Cortex of kidney (tissue), 1 donor: ENCODE data around the gene CPEB1.
"Not testable (repeated sequence)": the region's sequence is repeated elsewhere in the genome, so short reads cannot be mapped to it uniquely, and the experiment has no call there.

ENCODE experiments used
- DNase-seq: peaks from one replicate; lab custom pipeline; 2025; lab: John Stamatoyannopoulos, UW

Gene CPEB1

DNA sequence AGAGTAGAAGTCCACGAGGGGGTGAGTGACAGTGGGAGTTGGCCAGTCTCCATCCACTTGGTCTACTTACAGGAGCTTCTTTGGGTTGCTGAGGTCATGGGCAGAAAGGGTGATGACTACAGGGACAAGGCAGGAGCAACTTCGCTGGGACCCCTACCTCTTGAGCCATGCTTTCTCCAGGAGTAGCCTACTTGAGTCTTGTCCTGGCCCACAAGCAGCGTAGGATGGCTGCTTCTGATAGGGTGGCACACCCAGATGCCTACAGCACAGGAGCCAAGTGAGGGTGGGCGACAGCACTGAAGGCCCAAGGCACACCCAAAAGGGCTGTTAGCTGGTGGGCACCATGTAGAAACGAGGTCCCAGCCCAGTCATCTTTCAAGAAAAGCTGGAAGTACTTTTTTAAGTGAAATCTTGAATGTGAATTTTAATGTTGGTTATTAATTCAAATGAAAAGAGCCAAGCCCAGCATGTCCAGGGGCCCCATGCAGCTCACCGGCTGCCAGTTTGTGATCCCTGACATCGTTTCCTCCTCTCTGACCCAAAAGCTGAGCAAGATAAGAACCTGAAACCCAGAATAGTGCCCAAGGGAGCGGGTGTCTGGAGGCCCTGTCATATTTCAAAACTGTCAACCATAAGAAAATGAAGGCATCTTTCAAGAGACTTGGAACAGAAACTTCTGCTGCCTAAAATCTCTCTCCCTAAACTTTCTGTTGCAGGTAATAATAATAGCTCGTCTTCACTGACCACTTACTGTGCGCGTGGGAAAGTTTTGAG, 2.2 kb upstream of the CPEB1 start:
- no peak for DNase-seq

DNA sequence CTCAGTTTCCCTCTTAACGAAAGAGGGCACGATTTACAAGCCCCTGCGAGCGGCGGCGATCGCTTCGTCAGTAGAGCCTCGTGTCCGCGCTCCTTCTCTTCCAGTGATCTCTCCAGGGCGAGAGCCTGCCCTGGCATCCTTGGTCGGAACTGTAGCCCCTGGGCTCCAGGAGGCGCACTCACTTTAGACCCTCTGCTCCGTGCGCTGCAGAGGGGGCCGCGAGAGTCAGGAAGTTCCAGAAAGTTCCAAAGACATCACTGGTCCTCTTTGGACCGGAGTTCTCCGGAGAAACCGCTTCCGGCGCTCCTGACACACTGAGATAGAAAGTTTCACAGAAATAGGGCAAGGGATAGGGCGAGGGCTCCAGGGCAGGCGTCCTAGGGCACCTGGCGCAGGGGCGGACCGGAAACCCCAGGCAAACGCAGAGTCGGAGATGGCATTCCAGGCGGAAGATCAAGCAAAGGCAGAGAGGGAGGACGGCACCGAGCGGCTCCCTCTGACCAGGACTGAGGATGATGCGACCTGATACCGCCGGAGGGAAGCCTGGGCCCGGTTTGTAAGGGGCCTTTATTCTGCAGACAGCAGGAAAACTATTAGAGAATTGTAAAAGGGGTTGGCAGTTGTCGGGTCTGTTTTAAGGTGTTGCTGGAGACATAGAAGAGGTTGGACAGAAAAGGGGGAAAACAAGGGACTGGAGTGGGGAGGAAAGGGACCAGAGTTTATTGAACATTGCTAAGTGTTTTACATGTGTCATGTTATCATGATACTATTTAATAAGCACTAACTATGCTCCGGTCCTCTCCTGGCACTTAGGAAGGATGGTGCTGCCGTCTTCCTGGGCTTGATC, 1.3 kb upstream of the CPEB1 start:
- no peak for DNase-seq

DNA sequence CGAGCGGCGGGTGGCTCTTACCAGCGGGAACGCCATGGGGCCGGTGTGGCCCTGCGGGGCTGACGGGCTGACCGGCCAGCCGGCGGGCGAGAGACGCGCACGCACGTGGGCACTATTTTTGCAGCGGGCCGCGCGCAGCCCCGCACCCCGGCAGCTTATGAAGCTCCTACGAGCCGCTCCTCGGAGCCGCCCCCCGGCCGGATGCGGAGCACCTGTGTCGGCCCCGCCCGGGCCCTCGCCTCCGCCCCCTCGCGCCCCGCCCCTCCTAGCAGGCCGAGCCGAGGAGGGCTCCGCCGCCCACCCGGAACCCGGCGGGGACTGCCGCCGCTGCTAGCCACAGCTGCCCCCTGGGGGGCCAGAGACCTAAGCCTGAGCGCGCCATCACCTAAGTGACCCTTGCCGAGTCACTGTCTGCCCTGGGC, 683 bp upstream of the CPEB1 start:
- DNase-seq = no peak

DNA sequence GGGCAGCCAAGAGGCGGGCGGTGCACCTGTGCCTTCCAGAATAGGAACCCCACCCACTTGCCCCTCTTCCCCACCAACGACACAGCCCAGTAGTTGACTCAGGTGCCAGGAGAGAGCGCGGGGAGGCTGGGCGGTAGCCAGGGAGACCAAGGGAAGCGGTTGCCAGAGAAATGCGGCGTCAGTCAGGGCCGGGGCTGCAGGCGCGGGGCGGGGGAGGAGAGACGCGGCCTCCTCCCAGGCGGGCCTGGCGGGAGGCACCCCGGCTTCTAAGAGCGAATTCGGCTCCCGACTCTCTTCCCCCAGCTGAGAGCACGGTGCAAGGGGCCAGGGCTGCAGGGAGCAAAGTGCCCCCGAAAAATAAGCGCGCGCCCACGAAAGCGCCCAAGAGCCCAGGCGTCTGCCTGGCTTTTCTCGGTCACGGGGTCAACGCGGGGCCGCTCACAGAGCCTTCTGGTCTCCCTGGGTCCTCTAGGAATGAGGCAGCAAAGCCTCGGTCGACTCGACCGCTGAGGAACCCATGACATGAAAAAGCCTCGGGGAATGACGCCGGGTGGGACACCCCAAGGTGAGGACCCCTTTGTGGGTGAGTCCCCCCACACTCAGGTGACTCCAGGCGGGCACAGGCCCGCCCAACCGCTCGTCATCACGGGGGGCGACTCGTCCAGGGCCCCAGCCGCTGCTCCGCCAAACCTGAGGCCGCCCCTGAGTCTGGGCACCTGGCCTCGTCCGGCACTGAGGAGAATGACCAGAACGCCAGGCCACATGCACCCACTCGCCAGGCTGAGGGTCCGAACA, 716 bp downstream of the CPEB1 start:
- DNase-seq = no peak

DNA sequence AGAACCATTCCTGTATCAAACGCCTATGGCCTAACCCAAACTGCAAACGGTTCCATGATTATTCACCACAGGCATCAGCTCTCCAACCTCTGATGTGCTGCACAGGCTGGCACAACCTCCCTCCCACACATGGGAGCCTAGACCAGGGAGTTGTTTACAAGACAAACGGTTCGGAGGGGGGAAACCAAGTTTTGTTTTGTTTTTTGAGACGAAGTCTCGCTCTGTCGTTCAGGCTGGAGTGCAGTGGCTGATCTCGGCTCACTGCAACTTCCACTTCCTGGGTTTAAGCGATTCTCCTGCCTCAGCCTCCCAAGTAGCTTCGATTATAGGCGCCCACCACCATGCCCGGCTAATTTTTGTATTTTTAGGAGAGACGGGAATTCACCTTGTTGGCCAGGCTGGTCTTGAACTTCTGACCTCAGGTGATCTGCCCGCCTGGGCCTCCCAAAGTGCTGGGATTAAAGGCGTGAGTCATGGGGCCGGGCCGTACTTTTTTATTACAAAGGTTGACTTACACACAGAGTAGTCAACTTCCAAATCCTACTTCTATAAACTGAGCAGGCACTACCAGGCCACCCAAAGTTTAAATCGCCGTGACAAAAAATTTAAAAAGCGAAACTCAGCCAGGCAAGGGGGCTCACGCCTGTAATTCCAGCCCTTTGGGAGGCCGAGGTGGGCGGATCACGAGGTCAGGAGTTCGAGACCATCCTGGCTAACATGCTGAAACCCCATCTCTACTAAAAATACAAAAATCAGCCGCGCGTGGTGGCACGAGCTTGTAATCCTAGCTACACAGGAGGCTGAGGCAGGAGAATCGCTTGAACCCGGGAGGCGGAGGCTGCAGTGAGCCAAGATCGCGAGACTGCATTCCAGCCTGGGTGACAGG, 2.0 kb downstream of the CPEB1 start:
- DNase-seq = not testable (repeated sequence)

DNA sequence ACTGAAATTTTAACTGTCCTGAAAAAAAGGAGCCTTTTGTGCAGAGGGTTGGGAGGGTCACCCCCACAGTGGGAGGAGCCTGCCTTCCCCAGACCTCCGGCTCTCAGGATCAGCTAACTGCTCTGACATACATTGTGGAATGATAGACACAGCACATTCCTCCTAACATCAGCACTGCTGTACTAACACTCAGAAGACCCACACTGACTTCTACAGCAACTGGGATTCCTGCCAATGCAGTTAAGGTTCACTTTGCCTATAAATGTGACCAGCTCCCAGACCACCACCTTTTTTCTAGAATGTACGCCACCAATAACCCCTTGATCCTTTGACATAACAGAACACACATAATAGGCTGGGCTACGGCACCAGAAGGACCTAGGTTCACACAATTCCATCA, 3.2 kb downstream of the CPEB1 start:
- DNase-seq = no peak

DNA sequence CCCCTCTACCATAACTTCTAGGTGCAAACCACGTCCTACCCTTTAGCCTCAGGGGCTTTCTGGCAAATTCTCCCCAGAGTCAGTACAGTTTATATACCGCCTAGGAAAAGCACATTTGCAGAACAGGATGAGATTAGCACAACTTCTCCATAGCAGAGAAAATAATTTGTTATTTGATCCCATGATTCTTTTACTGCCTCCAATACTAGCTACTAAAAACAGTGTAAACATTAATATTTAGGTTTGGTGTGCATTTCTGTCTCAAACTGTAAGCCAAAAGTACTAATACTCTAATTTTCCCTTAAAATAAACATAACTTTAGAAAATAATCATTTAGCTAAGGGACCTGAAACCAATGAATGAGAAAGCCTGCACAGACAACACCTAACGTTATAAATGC, 4.5 kb downstream of the CPEB1 start:
- no peak for DNase-seq

DNA sequence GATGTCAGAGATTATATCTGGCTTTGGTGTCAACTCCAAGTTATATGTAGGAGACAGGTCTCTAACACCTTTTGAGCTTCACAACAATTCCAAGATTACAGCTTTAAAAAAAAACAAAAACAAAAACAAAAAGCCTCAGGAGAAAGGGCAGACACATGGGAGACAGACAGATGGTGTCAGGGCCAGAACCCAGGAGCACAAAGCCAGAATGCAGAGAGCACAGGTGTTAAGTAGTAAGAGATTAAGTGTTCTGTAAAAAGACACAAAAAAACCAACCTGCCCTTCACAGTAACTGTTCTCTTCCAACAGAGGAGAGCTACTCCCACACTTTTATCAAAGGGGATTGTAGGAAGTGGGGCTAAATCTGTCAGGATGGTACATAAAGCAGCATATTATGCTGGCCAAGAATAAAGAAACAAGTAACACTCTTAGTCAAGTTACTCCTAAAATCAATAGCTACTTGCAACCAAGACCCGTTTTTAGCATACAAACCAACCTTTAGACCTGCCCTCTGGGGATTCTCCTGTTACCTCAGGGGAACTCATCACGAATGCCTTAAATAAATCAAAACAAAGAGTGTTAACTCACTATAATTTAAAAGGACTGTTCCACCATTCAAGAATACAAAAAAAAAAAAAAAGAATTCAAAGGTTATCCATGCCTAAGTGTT, 5.9 kb downstream of the CPEB1 start:
- no peak for DNase-seq

DNA sequence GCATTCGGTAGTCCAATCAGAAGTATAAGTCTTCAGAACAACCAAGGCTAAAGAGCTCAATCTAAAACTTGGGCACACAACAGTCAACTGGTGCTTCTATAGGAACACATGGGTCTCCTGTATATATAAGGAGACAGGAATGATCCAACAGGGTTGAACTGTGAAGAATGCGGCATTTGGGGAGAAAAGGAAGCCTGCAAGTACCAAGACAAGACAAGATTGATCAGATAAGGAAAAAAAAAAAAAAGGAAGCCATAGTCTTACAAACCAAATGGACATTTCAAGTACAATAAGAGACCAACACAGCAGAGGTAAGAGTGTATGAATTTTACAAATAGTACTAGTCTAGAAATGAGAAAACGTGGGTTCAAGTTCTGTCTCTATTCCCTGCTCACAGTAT, 6.5 kb downstream of the CPEB1 start:
- DNase-seq = no peak

DNA sequence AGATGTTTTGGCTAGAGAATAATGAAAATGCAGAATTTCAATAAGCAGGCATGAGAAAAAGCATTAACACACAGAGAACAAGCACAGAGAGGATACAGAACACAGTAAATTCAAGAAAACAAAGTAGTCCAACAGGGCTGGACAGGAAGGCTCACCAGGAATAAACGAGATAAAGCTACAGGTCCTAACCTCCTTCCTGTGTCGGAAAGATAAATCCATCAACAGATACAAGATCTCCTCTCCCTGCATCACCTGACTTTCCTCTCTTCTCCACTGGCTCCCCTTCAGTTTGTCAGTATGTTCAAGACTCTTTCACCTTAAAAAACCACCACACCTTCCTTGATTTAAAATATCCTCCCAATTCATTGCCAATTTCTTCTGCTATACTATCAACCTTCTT, 11.4 kb downstream of the CPEB1 start:
- DNase-seq = no peak

DNA sequence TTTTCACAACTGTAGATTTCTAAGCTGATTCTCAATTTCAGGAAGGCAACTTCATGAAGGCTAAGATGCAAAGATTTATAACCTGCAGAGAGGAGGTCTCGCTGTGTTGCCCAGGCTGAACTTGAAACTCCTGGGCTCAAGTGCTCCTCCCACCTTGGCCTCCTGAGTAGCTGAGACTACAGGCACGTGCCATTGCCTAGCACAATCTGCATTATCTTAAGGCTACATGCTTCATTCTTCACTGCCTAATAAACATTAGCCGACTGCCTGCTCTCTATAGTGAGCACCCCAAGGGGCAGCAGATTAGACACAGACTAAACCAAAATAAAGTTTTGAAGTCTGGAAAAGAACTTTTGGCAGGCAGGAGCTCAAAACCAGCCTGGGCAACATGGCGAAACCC, 17.1 kb downstream of the CPEB1 start:
- no peak for DNase-seq

DNA sequence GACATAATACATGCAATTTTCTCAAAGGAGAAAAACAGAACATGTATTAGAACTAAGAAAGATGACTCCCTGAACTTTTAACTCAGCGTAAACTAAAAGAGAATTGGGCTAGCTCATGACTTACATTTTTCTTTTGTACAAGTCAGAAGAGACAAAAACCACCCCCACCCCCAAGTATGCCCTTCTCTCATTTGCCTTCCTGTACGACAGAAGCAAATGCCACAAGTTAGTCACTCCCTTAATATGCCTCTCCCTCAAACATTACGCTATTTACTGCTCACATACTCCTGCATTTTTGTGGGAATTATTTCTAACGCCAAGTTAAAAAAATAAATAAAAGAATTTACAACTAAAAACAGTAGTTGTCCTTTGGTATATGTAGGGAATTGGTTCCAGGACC, 22.0 kb downstream of the CPEB1 start:
- DNase-seq = no peak

DNA sequence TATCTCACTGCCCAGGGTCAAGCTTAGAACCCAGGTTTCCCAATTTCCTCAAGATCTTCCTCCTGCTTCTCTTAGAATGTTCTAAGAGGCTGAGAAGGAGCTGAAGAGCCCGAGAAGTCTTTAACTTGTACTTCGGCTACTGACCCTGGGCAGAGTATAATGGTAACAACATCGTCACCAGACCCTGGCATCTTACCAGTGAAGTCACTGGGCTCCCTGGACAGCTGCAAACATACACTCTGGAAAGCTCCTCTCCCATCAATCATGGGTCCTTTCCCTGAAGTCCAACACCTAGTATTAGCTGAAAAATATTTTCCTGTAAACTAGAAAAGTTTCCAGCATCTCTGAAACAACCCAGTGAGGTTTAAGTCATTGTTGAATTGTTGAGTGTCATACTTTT, 22.7 kb downstream of the CPEB1 start:
- DNase-seq = no peak

DNA sequence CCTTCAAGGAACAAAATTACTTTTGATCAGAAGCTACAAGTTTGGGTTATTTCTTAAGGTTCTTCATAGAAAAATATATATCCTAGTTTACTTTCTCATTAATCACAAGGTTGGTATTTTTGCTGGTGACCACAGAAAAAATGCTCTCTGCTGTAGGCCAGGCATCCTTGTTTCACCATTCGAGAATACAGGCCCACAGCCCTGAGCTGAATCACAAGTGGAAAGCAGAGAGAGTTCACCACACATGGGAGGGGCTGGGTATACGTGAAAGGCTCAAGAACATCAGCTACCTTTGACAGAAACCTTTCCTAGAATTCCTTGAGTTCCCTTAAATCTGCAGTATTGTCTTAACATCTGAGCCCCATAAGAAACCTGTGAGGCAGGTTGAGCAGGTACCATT, 23.2 kb downstream of the CPEB1 start:
- no peak for DNase-seq

DNA sequence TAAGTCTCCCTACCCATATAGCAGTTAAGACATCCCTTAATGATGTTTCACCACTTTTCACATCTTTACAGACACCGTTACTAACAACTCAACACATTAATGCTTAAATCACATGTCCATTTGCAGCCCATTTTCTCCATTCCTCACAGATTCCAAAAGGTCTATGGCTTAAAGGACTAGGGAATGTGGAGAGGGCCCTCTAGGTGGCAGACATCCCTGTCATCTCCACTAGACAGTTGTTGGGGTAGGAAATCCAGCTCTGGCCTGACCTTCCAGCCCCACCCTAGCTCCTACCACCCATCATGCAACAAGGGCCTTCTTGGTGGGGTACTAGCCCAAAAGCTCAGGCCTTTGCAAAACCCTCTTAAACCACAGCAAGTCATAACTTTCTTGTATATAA, 25.2 kb downstream of the CPEB1 start:
- DNase-seq = no peak

DNA sequence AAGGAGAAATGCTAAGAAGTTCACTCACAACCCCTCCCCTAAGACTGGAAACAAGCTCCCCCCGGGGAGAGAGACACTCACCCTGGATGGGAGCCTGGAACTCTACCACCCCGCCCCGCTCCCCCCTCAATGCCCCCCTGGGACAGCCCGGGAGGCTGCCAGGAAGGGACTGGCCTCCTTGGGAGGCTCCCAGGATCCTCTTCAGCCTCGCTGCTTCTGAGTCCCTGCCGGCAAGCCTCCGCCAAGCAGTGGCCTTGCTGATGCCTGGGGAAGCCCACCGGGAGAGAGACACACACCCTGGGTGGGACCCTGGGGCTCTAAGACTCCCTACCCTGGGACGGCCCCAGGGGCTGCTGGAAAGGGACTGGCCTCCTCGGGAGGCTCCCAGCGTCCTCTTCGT, 33.4 kb downstream of the CPEB1 start:
- no peak for DNase-seq

DNA sequence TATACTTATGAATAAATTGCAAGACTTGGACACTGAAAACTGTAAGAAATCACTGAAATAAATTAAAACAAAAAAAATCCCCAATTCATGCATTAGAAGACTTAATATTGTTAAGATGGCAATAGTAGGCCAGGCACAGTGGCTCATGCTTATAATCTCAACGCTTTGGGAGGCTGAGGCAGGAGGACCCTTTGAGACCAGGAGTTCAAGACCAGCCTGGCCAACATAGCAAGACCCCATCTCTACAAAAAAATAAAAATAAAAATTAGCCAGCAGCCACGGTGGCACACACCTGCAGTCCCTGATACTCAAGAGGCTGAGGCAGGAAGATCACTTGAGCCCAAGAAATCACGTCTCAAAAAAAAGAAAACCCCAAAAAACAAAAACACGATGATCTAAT, 35.8 kb downstream of the CPEB1 start:
- DNase-seq = no peak

DNA sequence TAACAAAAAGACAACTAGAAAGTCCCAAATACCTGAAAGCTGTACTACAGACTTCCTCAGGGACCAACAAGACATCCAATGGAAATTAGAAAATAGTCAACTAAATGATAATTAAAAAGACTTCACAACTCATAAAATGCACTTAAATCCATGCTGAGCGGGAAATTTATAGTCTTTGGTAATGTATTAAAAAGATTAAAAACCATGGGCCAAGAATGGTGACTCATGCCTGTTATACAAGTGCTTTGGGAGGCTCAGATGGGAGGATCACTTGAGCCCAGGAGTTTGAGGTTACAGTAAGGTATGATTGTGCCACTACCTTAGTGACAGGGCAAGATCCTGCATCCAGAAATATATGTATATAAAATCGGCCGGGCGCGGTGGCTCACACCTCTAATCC, 45.0 kb downstream of the CPEB1 start:
- no peak for DNase-seq

DNA sequence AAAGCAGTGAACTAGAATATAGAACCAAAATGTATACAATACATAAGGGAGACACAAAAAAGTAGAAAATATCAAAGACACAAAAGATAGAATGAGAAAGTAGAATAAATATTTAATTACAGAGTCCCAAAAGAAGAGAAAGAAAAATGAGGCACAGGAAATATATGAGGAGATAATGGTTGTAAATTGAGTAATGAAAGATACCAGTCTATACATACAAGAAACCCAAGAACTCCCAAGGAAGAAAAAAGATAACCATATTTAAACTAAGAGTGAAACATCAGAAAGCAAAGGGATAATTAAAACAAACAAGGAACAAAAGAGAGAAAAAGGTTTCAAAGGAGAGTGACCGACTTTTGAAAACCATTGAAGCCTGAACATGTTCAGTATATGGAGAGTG, 47.3 kb downstream of the CPEB1 start:
- DNase-seq = no peak

DNA sequence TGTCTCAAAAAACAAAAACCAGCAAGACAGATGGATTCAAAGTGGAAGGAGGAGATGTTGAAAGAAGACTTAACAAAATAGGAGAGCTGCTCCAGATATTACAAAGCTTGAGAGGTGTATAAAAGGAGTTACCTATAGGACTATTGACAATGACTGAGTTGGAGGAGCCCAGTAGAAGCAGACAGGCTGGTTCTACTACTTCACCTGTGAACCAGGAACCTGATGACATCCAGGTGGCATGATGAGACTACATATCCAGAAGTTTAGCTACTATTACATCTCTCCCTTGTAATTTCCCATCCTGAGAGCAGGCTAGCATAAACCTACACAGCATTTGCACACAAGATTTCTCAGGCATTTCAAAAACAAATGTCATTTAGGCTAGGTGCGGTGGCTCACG, 49.3 kb downstream of the CPEB1 start:
- no peak for DNase-seq

DNA sequence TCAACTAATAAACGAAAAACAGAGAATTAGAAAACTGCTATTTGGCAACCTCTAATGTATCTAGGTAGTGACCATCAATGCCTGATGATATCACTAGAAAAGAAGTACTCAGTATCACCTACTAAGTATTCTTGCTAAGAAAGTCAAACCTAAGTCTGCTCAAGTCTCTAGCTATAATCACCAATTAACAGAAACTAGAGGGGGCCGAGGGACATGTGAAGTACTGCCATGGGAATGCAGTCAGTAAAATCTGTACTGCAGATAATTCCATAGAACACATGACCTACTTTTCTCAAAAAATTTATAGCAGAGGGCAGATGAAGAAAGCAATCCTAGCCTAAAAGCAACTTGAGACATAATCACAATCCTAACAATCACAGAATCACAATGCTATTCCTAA, 51.4 kb downstream of the CPEB1 start:
- no peak for DNase-seq
